Measurements from ENCODE around the gene NUCB1. TPM values are rescaled to one million over a fixed set of nuclear protein-coding genes. Genes with fewer than 3 reads are reported as not detected.
A peak's percentile ranks its signal among the peaks of the same experiment; 100 is the strongest.
"Not testable (repeated sequence)": the region's sequence is repeated elsewhere in the genome, so short reads cannot be mapped to it uniquely, and the experiment has no call there.

NUCB1 gene
- total RNA-seq, 2 donors from 2014 or later: 191 to 254 TPM

DNA sequence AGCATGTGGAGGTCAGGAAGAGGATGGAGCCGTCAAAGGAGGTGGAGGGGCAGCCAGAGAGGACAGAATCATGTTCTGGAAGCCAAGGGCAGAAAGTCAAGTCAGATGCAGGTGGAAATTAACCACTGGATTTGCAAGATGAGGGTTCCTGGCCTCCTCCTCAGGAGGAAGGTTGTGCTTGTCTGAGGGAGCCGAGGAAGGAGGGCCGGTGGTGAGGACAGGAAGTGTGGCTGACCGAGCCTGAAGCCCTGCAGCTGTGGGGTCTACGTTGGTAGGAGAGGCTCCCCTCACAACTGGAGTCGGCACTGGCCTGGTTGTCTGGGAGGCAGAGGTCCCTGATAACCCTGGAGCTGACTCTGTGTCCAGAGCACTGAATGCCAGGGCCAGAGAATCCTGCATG is 18.0 kb downstream of the NUCB1 start:
- ATAC-seq: no peak
- Mint-ChIP-seq H3K9me3 (no peaks in the 10 kb centered on the region), H3K36me3 (peaks cover 6 to 22% of the 10 kb centered on the region in 2 donors), H3K27ac (peak overlapping the region in 1 of 2 donors; percentile 59)
- DNase-seq (ENCODE audit: low spot score in 2 of 2): no peak

DNA sequence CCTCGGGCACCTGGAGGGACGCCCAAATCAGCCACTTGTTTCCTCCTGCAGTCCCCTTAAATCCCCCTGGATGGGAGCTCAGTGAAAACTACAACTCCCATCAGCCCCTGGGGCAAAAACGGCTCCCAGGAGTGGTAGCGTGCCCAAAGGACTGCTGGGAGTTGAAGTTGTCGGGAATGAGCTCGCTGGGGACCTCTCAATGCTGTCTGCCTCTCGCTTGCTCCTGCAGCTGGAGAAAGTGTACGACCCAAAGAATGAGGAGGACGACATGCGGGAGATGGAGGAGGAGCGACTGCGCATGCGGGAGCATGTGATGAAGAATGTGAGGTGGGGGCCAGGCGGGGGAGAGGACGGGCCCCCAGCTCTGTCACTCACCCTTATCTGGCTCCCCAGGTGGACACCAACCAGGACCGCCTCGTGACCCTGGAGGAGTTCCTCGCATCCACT is 18.7 kb downstream of the NUCB1 start:
- Mint-ChIP-seq H3K36me3 (peaks cover 6 to 21% of the 10 kb centered on the region in 2 donors), H3K27ac (peak overlapping the region in 1 of 2 donors; percentile 56), H3K9me3 (no peaks in the 10 kb centered on the region)
- ATAC-seq (peak in 1 of 2 donors; percentile 64), DNase-seq (ENCODE audit: low spot score in 2 of 2) (no peak)

DNA sequence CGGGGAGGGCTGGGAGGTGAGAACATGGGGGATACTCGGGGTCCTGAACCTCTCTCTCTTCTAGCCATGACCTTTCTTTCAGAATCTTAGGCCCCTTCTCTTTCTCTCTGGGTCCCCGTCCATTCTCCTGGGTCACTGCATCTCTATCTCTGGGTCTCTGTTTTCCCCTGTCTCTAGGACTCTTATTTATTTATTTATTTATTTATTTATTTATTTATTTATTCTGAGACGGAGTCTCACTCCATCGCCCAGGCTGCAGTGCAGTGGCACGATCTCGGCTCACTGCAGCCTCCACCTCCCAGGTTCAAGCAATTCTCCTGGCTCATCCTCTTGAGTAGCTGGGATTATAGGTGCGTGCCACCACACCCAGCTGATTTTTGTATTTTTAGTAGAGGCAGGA is 19.2 kb downstream of the NUCB1 start:
- not testable (repeated sequence) for DNase-seq (ENCODE audit: low spot score in 2 of 2); H3K9me3 Mint-ChIP-seq; ATAC-seq
- Mint-ChIP-seq H3K36me3 (peaks cover 3 to 18% of the 10 kb centered on the region in 2 donors), H3K27ac (peak overlapping the region in 1 of 2 donors; percentile 68)

GRCh38 chr19:48920949-48921348 is 20.8 kb downstream of the NUCB1 start:
- Mint-ChIP-seq H3K9me3 (no peaks in the 10 kb centered on the region), H3K36me3 (peaks cover 0 to 15% of the 10 kb centered on the region in 2 donors), H3K27ac (peak overlapping the region in 1 of 2 donors; percentile 58)
- no peak for DNase-seq (ENCODE audit: low spot score in 2 of 2)
- no peak for ATAC-seq

GRCh38 chr19:48921721-48922500 is 21.8 kb downstream of the NUCB1 start:
- no peak for DNase-seq (ENCODE audit: low spot score in 2 of 2)
- H3K9me3 Mint-ChIP-seq: no peaks in the 10 kb centered on the region
- peaks cover 0 to 15% of the 10 kb centered on the region in 2 donors for H3K36me3 Mint-ChIP-seq
- peak overlapping the region in 1 of 2 donors; percentile 58 for H3K27ac Mint-ChIP-seq
- no peak for ATAC-seq

GRCh38 chr19:48922548-48923490 is 22.7 kb downstream of the NUCB1 start:
- Mint-ChIP-seq H3K36me3 (peaks cover 0 to 15% of the 10 kb centered on the region in 2 donors), H3K27ac (peak overlapping the region; percentile 67 to 92), H3K9me3 (no peaks in the 10 kb centered on the region)
- ATAC-seq: no peak
- DNase-seq (ENCODE audit: low spot score in 2 of 2): no peak

DNA sequence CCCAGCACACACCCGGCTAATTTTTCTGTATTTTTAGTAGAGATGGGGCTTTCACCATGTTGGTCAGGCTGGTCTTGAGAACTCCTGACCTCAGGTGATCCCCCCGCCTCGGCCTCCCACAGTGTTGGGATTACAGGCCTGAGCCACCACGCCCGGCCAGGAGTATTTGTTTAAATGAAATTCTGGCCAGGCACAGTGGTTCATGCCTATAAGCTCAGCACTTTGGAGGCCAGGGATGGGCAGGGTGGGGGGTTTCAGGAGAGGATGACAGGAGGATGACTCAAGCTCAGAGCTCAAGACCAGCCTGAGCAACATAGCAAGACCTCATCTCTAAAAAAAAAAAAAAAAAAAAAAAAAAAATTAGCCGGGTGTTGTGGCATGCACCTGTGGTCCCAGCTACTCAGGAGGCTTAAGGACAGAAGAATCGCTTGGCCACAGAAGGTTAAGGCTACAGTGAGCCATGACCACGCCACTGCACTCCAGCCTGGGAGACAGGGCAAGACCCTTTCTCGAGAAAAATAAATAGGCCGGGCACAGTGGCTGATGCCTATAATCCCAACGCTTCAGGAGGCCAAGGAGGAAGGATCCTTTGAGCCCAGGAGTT is 25.2 kb downstream of the NUCB1 start:
- ATAC-seq: peak in 1 of 2 donors; percentile 66
- H3K9me3 Mint-ChIP-seq: no peaks in the 10 kb centered on the region
- no peak for DNase-seq (ENCODE audit: low spot score in 2 of 2)
- H3K36me3 Mint-ChIP-seq: peaks cover 0 to 9% of the 10 kb centered on the region in 2 donors
- H3K27ac Mint-ChIP-seq: peak overlapping the region in 1 of 2 donors; percentile 80

GRCh38 chr19:48925890-48926289 is 25.8 kb downstream of the NUCB1 start:
- not testable (repeated sequence) for H3K9me3 Mint-ChIP-seq; DNase-seq (ENCODE audit: low spot score in 2 of 2); H3K36me3 Mint-ChIP-seq; ATAC-seq
- H3K27ac Mint-ChIP-seq: peak overlapping the region in 1 of 2 donors; percentile 77

DNA sequence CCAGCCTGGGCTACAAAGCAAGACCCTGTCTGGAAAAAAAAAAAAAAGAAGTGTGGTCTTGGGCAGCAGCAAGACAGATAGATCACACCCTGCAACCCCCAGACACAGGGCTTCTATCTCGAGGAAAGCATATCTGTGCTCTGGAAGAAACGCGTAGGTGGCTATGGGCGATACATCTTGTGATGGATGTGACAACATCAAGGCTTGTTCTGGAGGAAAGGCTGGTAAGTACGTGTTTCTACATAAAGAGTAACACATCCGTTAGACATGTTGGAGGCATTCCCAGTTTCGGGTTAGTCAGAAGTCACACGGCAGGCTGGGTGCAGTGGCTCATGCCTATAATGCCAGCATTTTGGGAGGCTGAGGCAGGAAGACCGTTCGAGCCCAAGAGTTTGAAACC is 26.8 kb downstream of the NUCB1 start:
- H3K36me3 Mint-ChIP-seq: peaks cover 0 to 9% of the 10 kb centered on the region in 2 donors
- ATAC-seq (peak; percentile 78 to 87), DNase-seq (ENCODE audit: low spot score in 2 of 2) (peak; percentile 29 to 69)
- H3K27ac Mint-ChIP-seq: peak overlapping the region; percentile 55 to 77
- H3K9me3 Mint-ChIP-seq: no peaks in the 10 kb centered on the region

- not testable (repeated sequence) for ATAC-seq; DNase-seq (ENCODE audit: low spot score in 2 of 2); H3K36me3 Mint-ChIP-seq; H3K9me3 Mint-ChIP-seq; H3K27ac Mint-ChIP-seq
These were observed 27.6 kb downstream of the NUCB1 start for GRCh38 chr19:48927692-48928091.

DNA sequence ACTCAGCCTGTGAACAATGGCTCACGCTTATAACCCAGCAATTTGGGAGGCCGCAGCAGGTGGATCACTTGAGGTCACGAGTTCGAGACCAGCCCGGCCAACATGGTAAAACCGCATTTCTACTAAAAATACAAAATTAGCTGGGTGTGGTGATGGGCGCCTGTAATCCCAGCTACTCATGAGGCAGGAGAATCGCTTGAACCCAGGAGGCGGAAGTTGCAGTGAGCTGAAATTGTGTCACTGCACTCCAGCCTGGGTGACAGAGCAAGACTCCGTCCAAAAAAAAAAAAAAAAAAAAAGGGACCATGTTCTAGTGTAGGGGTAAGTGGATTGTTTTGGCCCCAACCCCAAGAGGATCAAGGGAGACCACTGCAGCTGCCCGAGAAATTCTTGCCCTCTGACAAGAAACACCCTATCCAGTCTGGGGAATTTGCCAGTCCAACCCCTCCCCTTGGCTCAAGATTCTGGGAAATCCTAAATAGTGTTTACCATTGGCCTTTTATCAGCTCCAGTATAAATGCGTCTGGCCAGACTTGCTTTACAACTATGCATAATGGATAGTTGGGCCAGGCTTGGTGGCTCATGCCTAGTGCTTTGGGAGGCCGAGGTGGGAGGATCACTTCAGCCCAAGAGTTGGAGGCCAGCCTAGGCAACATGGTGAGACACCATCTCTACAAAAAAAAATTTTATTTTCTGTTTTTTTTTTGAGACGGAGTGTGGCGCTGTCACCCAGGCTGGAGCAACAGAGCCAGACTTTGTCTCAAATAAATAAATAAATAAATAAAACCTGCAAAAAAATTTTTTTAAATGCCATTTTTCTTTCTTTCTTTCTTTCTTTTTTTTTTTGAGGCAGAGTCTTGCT is 28.3 kb downstream of the NUCB1 start:
- DNase-seq (ENCODE audit: low spot score in 2 of 2): no peak

GRCh38 chr19:48933382-48933932 is 33.3 kb downstream of the NUCB1 start, which contains the start of gene DHDH:
Gene DHDH (plus strand): TSS chr19:48933699. CDS start chr19:48933722, 23 bp downstream.
- peak within 1 kb of the TSS; percentile 65 to 82 for H3K27ac Mint-ChIP-seq
- ATAC-seq: peak; percentile 98 to 99
- DNase-seq (ENCODE audit: low spot score in 2 of 2): peak; percentile 87
- no peaks in the 10 kb centered on the region for H3K36me3 Mint-ChIP-seq
- H3K9me3 Mint-ChIP-seq: no peaks in the 10 kb centered on the region

More for the DNA sequence above, 28.3 kb downstream of the NUCB1 start:
- Mint-ChIP-seq H3K27ac (no peak overlapping the region), H3K36me3 (no peaks in the 10 kb centered on the region), H3K9me3 (no peaks in the 10 kb centered on the region)
- no peak for ATAC-seq

- no peaks in the 10 kb centered on the region for H3K36me3 Mint-ChIP-seq
These were observed 34.7 kb downstream of the NUCB1 start for GRCh38 chr19:48934837-48935236.

DNA sequence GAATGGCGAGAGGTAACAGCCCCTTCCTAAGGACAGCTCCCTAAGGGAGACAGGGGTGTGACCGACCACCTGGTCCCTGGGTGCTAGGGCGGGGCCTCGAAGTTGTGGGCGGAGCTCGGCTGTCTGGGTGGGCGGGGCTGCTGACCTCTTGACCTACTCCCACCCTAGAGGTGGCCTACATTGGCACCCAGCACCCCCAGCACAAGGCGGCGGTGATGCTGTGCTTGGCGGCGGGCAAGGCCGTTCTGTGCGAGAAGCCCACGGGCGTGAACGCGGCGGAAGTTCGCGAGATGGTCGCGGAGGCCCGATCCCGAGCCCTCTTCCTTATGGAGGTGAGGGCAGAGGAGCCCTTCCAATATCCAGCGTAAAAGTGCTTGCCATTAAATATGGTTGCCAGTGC is 35.8 kb downstream of the NUCB1 start:
- Mint-ChIP-seq H3K9me3 (peaks cover 0 to under 1% of the 10 kb centered on the region in 2 donors), H3K27ac (no peak overlapping the region), H3K36me3 (peaks cover 0 to 7% of the 10 kb centered on the region in 2 donors)
- DNase-seq (ENCODE audit: low spot score in 2 of 2) (no peak), ATAC-seq (no peak)

More at GRCh38 chr19:48934837-48935236, 34.7 kb downstream of the NUCB1 start:
- ATAC-seq: no peak
- Mint-ChIP-seq H3K27ac (no peak overlapping the region), H3K9me3 (no peaks in the 10 kb centered on the region)
- DNase-seq (ENCODE audit: low spot score in 2 of 2): no peak

DNA sequence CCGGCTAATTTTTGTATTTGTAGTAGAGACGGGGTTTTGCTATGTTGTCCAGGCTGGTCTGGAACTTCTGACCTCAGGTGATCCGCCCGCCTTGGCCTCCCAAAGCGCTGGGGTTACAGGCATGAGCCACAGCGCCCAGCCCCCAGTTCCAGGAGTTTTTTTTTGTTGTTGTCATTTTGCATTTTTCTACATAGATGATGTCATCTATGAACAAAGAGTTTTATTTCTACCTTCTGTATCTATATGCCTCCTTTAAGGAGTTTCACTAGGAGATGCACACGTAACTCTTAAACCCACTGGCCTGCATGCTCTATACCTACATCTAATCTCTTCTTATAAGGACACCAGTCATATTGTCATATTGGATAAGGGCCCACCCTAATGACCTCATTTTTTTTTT is 38.1 kb downstream of the NUCB1 start:
- ATAC-seq (no peak), DNase-seq (ENCODE audit: low spot score in 2 of 2) (no peak)
- H3K9me3 Mint-ChIP-seq: peaks cover 0 to 6% of the 10 kb centered on the region in 2 donors
- no peak overlapping the region for H3K27ac Mint-ChIP-seq
- peaks cover 0 to 13% of the 10 kb centered on the region in 2 donors for H3K36me3 Mint-ChIP-seq

All from activated naive CD4-positive, alpha-beta T cell treated with anti-CD3 and anti-CD28 coated beads, Interleukin-2, amount 50 U/mL, for 72 hours (primary cell).